Heart left ventricle (tissue), 13 donors: ENCODE measurements around the gene COL28A1.

Source experiments
- CTCF ChIP-seq, 12 donors: fragments of 200-600 bp; sonication (generic) in 4 of 12; IDR thresholded peaks; one replicate each; pipeline versions ENCODE4 v1.5.0 to v1.8.0; 2018 to 2022; ENCODE audit warnings: antibody characterized with exemption in 12 of 12, mild to moderate bottlenecking in 5 of 12
- POLR2A ChIP-seq, 2 donors: fragments of 450-650 bp; IDR thresholded peaks; one replicate each; pipeline ENCODE4 v1.6.1; 2017; ENCODE audit warnings: antibody characterized with exemption in 2 of 2, mild to moderate bottlenecking in 2 of 2, moderate library complexity in 2 of 2
- donor health status: ischemic (EF 13 %, LVEDD 7.1; RV severe dilation, severe dysfunction).
- donor health status: DM: no; HTN: yes; CAD: no.
- donor health status: DM: no; HTN: no; CAD: no.
- donor health status: ischemic (EF 25% LVEDD 6.9; RV normal size, moderate dysfunction).
- donor health status: ischemic (EF 25% LVEDD 5.7; RV mildly dilated, moderate dysfunction).
- donor health status: ischemic (EF 35%, LVEDD 5.7; RV mildly dilated, moderate dysfunction).
- donor health status: nonischemic (EF 11% LVEDD 7.7; RV severe dilation, severe dysfunction).
- donor health status: DM: yes; HTN: yes; CAD: no.
- donor health status: PGD.
- donor health status: ischemic (EF 29% LVEDD 5.4; RV normal size, mild dysfunction).
- donor health status: nonischemic (EF 23%, LVEDD 6.1; RV moderate dilation, normal function).

GRCh38 chr7:7505915-7506314 is 29.8 kb downstream of the COL28A1 start:
- TF ChIP-seq CTCF (IDR thresholded peaks at IDR 0.05) (no peak), POLR2A (IDR thresholded peaks at IDR 0.05) (no peak)
